IPS-18a (cell line): ENCODE measurements around the gene CYP19A1.

Experiments used
- H3K27ac ChIP-seq: one replicate; pipeline ENCODE4 v1.5.1; 2013; ENCODE audit warnings: low read length
- H3K27me3 ChIP-seq: one replicate; pipeline ENCODE4 v1.6.1; 2013; ENCODE audit warnings: mild to moderate bottlenecking, low read length; ENCODE audit not compliant: control insufficient read depth, insufficient read depth
- H3K36me3 ChIP-seq: one replicate; pipeline ENCODE4 v1.6.1; 2013; ENCODE audit warnings: low read depth, low read length; ENCODE audit not compliant: control insufficient read depth
- H3K4me1 ChIP-seq: one replicate; pipeline ENCODE4 v1.6.1; 2013; ENCODE audit warnings: low read depth, low read length; ENCODE audit not compliant: control insufficient read depth
- H3K4me3 ChIP-seq: one replicate; pipeline ENCODE4 v1.5.1; 2013; ENCODE audit warnings: low read length
- H3K9ac ChIP-seq: one replicate; pipeline ENCODE4 v1.6.1; 2013; ENCODE audit warnings: mild to moderate bottlenecking, low read length, moderate library complexity
- H3K9me3 ChIP-seq: one replicate; pipeline ENCODE4 v1.6.1; 2013; ENCODE audit warnings: low read depth, low read length; ENCODE audit not compliant: control insufficient read depth

Gene CYP19A1

GRCh38 chr15:51356147-51356546, 17.8 kb upstream of the CYP19A1 start:
- Histone ChIP-seq H3K27me3 (no peaks in the 10 kb centered on the region), H3K9me3 (no peaks in the 10 kb centered on the region), H3K4me3 (no peak overlapping the region), H3K27ac (no peak overlapping the region), H3K4me1 (no peaks in the 10 kb centered on the region), H3K9ac (no peak overlapping the region), H3K36me3 (no peaks in the 10 kb centered on the region)

GRCh38 chr15:51355096-51355495, 16.7 kb upstream of the CYP19A1 start:
- Histone ChIP-seq H3K4me1 (no peaks in the 10 kb centered on the region), H3K36me3 (no peaks in the 10 kb centered on the region), H3K27ac (no peak overlapping the region), H3K9ac (no peak overlapping the region), H3K27me3 (no peaks in the 10 kb centered on the region), H3K9me3 (no peaks in the 10 kb centered on the region), H3K4me3 (no peak overlapping the region)

DNA sequence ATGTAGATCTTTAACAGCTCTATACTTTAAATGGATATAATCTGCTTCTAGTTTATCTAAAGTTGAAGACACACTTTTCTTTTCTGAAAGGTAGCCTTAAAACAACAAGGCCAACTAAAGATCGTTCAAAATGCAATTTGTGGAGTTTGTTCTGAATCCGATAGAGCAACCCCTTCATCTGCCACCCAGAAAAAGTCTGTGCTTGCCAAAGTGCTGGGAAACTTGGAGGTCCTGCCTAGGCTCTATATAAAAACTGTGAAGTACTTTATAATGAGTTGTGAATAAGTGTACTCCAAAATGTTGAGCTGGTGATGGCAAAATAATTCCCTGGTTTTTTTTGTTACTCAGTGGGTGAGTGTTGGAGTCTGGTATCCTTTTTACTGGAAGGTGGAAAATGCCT, 15.6 kb upstream of the CYP19A1 start:
- no peak overlapping the region for H3K27ac ChIP-seq
- no peak overlapping the region for H3K9ac ChIP-seq
- no peaks in the 10 kb centered on the region for H3K9me3 ChIP-seq
- no peaks in the 10 kb centered on the region for H3K4me1 ChIP-seq
- no peak overlapping the region for H3K4me3 ChIP-seq
- no peaks in the 10 kb centered on the region for H3K36me3 ChIP-seq
- no peaks in the 10 kb centered on the region for H3K27me3 ChIP-seq

DNA sequence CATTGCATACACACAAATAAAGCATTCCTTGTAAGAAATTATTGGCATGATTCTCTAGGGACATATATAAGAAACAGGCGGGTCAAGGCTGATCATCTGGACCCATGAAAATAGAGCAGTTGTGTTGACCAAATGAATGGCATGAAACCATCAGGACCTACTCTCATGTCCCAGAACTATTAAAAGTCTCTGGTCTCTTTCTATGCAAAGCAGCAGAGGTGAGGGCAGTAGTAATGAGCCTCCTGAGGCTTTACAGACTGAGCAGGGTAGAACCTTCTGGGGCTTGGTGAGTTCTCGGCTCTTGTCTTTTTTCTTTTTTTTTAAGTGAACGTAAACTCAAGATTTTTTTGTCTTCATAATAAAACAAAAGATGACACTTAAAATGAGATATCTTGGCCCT, 12.3 kb upstream of the CYP19A1 start:
- no peaks in the 10 kb centered on the region for H3K36me3 ChIP-seq
- no peak overlapping the region for H3K9ac ChIP-seq
- no peaks in the 10 kb centered on the region for H3K27me3 ChIP-seq
- no peaks in the 10 kb centered on the region for H3K4me1 ChIP-seq
- H3K9me3 ChIP-seq = no peaks in the 10 kb centered on the region
- H3K27ac ChIP-seq = no peak overlapping the region
- no peak overlapping the region for H3K4me3 ChIP-seq

GRCh38 chr15:51349156-51349844, 10.9 kb upstream of the CYP19A1 start:
- H3K9ac ChIP-seq = no peak overlapping the region

GRCh38 chr15:51348688-51349087, 10.3 kb upstream of the CYP19A1 start:
- no peak overlapping the region for H3K27ac ChIP-seq
- no peaks in the 10 kb centered on the region for H3K9me3 ChIP-seq
- H3K27me3 ChIP-seq = peaks cover 5% of the 10 kb centered on the region
- H3K36me3 ChIP-seq = no peaks in the 10 kb centered on the region
- no peak overlapping the region for H3K9ac ChIP-seq
- no peaks in the 10 kb centered on the region for H3K4me1 ChIP-seq
- H3K4me3 ChIP-seq = no peak overlapping the region

More at GRCh38 chr15:51349156-51349844, 10.9 kb upstream of the CYP19A1 start:
- no peak overlapping the region for H3K27ac ChIP-seq
- no peaks in the 10 kb centered on the region for H3K4me1 ChIP-seq
- H3K27me3 ChIP-seq = no peaks in the 10 kb centered on the region
- no peaks in the 10 kb centered on the region for H3K9me3 ChIP-seq
- no peaks in the 10 kb centered on the region for H3K36me3 ChIP-seq
- H3K4me3 ChIP-seq = no peak overlapping the region

DNA sequence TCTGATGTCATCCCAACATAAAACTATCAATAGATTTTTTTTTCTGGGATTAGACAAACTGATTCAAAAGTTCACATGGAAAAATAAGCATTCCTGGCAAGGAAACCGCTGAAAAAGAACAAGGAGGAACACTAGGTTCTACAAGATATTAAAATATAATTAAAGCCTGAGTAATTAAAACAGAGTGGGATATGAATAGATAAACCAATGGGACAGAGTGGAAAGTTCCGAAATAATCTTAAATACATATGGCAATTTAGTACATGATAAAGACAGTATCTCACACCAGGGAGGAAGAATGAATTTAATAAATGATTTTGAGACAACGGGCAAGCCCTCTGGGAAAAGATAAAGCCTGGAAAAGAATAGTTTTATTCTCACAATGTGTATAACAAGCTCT, 7.7 kb upstream of the CYP19A1 start:
- peaks cover 30% of the 10 kb centered on the region for H3K27me3 ChIP-seq
- H3K9me3 ChIP-seq = no peaks in the 10 kb centered on the region
- no peak overlapping the region for H3K27ac ChIP-seq
- H3K4me3 ChIP-seq = no peak overlapping the region
- H3K9ac ChIP-seq = no peak overlapping the region
- H3K36me3 ChIP-seq = no peaks in the 10 kb centered on the region
- no peaks in the 10 kb centered on the region for H3K4me1 ChIP-seq

DNA sequence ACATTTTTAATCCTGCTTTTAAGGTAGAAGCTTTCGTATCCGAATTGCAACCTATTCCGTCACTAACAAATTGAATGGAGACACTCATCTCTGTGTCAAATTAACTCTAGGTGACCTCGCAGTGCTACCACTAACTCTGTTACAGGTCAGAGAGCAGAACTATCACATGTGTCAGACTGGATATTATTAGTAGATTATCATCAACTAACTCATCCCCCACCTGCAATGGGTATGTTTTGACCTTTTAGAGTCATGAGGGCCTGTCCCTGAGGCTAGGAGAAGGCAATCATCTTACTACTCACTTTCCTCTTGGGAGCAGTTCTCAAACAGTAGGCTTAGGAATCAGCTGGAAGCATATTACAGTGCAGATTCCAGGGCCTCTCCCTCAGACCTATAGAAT, 5.1 kb upstream of the CYP19A1 start:
- Histone ChIP-seq H3K9ac (no peak overlapping the region), H3K36me3 (no peaks in the 10 kb centered on the region), H3K27me3 (peaks cover 48% of the 10 kb centered on the region), H3K4me1 (no peaks in the 10 kb centered on the region), H3K4me3 (no peak overlapping the region), H3K9me3 (no peaks in the 10 kb centered on the region), H3K27ac (no peak overlapping the region)

DNA sequence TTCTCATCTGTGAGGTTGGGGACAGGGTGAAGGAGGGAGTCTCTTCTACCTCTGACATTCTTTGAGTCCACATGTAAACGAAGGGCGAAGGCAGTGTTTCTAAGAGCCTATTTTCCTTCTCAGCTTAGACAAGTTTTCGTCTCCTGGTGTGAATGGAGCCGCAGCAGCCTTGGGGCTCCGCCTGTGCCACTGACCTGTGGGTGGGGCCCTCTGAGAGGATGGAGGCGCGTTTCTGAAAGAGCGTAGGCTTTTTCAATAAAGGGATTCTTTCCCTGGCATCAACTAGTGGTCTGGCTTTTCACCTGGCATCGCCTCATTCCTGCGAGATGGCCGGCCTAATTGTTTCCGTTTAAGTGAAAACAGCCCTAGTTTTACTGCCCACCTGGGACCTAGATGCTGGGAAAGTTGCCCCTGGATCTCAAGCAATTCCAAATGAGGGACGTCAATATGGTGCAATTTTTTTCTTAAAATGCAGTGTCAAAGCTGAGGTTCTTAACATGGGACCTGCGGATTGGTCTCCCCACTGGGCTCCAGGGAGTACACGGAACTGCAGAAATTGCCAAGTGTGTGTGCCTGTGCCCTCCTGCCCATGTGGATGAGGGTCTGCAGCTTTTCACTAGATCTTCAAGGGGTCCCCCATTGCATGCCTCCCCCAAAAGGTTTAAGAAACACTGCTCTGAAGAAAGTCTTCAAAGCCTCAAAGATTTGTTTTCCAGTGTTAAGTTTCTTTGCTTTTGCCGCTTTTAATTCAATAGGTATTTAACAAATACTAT, 4.0 kb upstream of the CYP19A1 start:
- no peak overlapping the region for H3K27ac ChIP-seq
- H3K4me1 ChIP-seq = no peaks in the 10 kb centered on the region
- no peaks in the 10 kb centered on the region for H3K36me3 ChIP-seq
- H3K9ac ChIP-seq = no peak overlapping the region
- H3K27me3 ChIP-seq = peaks cover 48% of the 10 kb centered on the region
- peak overlapping the region; percentile 53 for H3K4me3 ChIP-seq
- H3K9me3 ChIP-seq = no peaks in the 10 kb centered on the region

DNA sequence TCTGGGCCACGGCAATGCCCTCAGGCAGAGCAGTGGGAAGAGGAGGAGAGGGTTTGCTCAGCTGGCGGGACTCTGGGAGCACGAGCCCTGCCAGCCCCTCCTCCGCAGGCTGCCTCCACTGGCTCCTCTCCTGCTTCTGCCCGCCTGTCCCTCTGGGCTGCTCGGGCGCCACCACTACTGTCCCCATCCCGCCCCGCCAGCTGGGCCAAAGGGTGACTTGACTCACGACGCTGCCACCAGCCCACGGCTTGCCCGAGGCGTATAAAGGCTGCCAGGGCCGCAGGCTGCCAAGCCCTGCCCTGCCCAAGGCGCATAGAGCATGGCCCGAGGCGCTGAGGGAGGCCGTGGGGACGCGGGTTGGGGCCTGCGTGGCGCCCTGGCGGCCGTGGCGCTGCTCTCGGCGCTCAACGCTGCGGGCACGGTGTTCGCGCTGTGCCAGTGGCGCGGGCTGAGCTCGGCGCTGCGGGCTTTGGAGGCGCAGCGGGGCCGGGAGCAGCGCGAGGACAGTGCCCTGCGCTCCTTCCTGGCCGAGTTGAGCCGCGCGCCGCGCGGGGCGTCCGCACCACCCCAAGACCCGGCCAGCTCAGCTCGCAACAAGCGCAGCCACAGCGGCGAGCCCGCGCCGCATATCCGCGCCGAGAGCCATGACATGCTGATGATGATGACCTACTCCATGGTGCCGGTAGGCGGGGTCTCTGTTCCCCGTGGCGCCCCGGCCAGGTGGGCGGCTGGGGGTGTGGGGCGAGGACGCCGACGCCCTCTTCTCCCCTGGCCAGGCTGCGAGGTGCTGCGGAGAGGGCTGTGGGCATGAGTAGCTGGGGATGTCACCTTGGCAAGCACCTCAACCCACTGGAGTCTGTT, 3.2 kb upstream of the CYP19A1 start, which contains the start of gene GLDN:
TSS of gene GLDN (plus strand) at position 290 of the 861 bp plus-strand sequence. CDS start at position 320, 30 bp downstream.
- Histone ChIP-seq H3K27ac (no peak within 1 kb of the TSS), H3K27me3 (peaks cover 48% of the 10 kb centered on the region), H3K4me3 (peak within 1 kb of the TSS; percentile 53)

More for the DNA sequence above, 3.2 kb upstream of the CYP19A1 start, which contains the start of gene GLDN:
- Histone ChIP-seq H3K4me1 (no peaks in the 10 kb centered on the region), H3K9ac (no peak within 1 kb of the TSS), H3K9me3 (no peaks in the 10 kb centered on the region), H3K36me3 (no peaks in the 10 kb centered on the region)
